ENCODE results near the gene PPCS. TPM values are rescaled to one million over a fixed set of nuclear protein-coding genes. Genes with fewer than 3 reads are reported as not detected.
A peak's percentile ranks its signal among the peaks of the same experiment; 100 is the strongest.

PPCS gene
- 10 to 100 TPM; 51.7 to 94.9 (median 84.7) TPM for total RNA-seq

GRCh38 chr1:42456010-42456753, at the start of gene PPCS, which contains the start of gene ZMYND12:
PPCS (plus strand) TSS chr1:42456543; CDS start chr1:42456566, 23 bp downstream.
ZMYND12 (minus strand) TSS chr1:42456022; CDS start chr1:42455997, 25 bp downstream.
- Histone ChIP-seq H3K4me1 (peaks cover 0 to 31% (median 9%) of the 10 kb centered on the region in 3 donors), H3K27ac (peak within 1 kb of the TSS; percentile 69 to 94 (median 89)), H3K36me3 (peaks cover 0 to 33% of the 10 kb centered on the region in 2 donors), H3K4me3 (peak within 1 kb of the TSS; percentile 75 to 84), H3K9me3 (no peaks in the 10 kb centered on the region), H3K27me3 (no peaks in the 10 kb centered on the region)
- TF ChIP-seq POLR2A (IDR thresholded peaks at IDR 0.05) = peak; percentile 62 to 69
- TF ChIP-seq POLR2AphosphoS5 (IDR thresholded peaks at IDR 0.05) = peak; percentile 60
- peak in 2 of 4 experiments; percentile 42 to 44 for TF ChIP-seq CTCF (IDR thresholded peaks at IDR 0.05)
- TF ChIP-seq EP300 (IDR thresholded peaks at IDR 0.05) = no peak
- WGBS, 2 donors (ENCODE audit: low coverage in 1 of 2) = 0% methylated on average over 11 to 17 of the region's 66 CpGs
- ATAC-seq = peak; percentile 94

GRCh38 chr1:42414551-42415496, 41.5 kb upstream of the PPCS start:
- TF ChIP-seq EP300 (IDR thresholded peaks at IDR 0.05) (no peak), POLR2AphosphoS5 (IDR thresholded peaks at IDR 0.05) (no peak), CTCF (IDR thresholded peaks at IDR 0.05) (no peak), POLR2A (IDR thresholded peaks at IDR 0.05) (no peak)
- H3K4me3 ChIP-seq = no peak overlapping the region
- H3K27me3 ChIP-seq = no peaks in the 10 kb centered on the region
- no peak overlapping the region for H3K27ac ChIP-seq
- H3K9me3 ChIP-seq = no peaks in the 10 kb centered on the region
- no peak for ATAC-seq
- H3K36me3 ChIP-seq = peaks cover 0 to 21% of the 10 kb centered on the region in 2 donors
- WGBS, 2 donors (ENCODE audit: low coverage in 1 of 2) = 88 to 92% methylated on average over 13 to 14 of the region's 17 CpGs
- H3K4me1 ChIP-seq = peaks cover 0 to 11% (median 0%) of the 10 kb centered on the region in 3 donors

- Histone ChIP-seq H3K9me3 (no peaks in the 10 kb centered on the region), H3K4me1 (peaks cover 2 to 35% (median 11%) of the 10 kb centered on the region in 3 donors), H3K27me3 (no peaks in the 10 kb centered on the region), H3K36me3 (peaks cover 0 to 9% of the 10 kb centered on the region in 2 donors), H3K4me3 (no peak overlapping the region), H3K27ac (no peak overlapping the region)
- ATAC-seq = no peak
- TF ChIP-seq POLR2AphosphoS5 (IDR thresholded peaks at IDR 0.05) (no peak), EP300 (IDR thresholded peaks at IDR 0.05) (no peak)
- 10 to 72% methylated on average over 2 to 3 of the region's 3 CpGs for WGBS, 2 donors (ENCODE audit: low coverage in 1 of 2)
These were observed 39.2 kb upstream of the PPCS start for GRCh38 chr1:42417166-42417565.

GRCh38 chr1:42418516-42418915, 37.8 kb upstream of the PPCS start:
- no peaks in the 10 kb centered on the region for H3K9me3 ChIP-seq
- no peaks in the 10 kb centered on the region for H3K27me3 ChIP-seq
- no peak for ATAC-seq
- peak overlapping the region in 1 of 4 donors; percentile 80 for H3K27ac ChIP-seq
- TF ChIP-seq EP300 (IDR thresholded peaks at IDR 0.05) = no peak
- TF ChIP-seq POLR2A (IDR thresholded peaks at IDR 0.05) = no peak
- no peak for TF ChIP-seq CTCF (IDR thresholded peaks at IDR 0.05)
- TF ChIP-seq POLR2AphosphoS5 (IDR thresholded peaks at IDR 0.05) = no peak
- WGBS, 2 donors (ENCODE audit: low coverage in 1 of 2) = 100% methylated on average over 1 of the region's 1 CpG
- peaks cover 2 to 42% (median 11%) of the 10 kb centered on the region in 3 donors for H3K4me1 ChIP-seq
- no peak overlapping the region for H3K4me3 ChIP-seq
- peaks cover 0 to 9% of the 10 kb centered on the region in 2 donors for H3K36me3 ChIP-seq

All from gastroesophageal sphincter (tissue), 4 donors.